Right lobe of liver (tissue), 6 donors: ENCODE data around the gene ZCCHC7. TPM values are rescaled to one million over a fixed set of nuclear protein-coding genes. Genes with fewer than 3 reads are reported as not detected.

ENCODE experiments used
- ATAC-seq, 4 donors: fragments of 200-7000 bp; cut with Tn5 transposase; one replicate each; pipeline ENCODE4 v1.9.1; 2020; ENCODE audit warnings: mild to moderate bottlenecking in 4 of 4, moderate library complexity in 4 of 4
- DNase-seq, 3 donors: peaks; one replicate each; pipeline ENCODE4 v3.0.0-alpha.2; 2020
- H3K27ac ChIP-seq, 3 donors: fragments of 200-600 bp; one replicate each; pipeline ENCODE4 v1.8.0; 2022
- H3K27me3 ChIP-seq, 2 donors: fragments of 200-600 bp; one replicate each; pipeline ENCODE4 v1.8.0; 2022
- H3K36me3 ChIP-seq, 4 donors: fragments of 200-600 bp; sonication (generic) in 1 of 4; one replicate each; pipeline versions ENCODE4 v1.5.1 to v1.8.0; 2017 to 2022; ENCODE audit warnings: control low read depth in 1 of 4
- H3K4me1 ChIP-seq, 4 donors: fragments of 200-600 bp; sonication (generic) in 1 of 4; one replicate each; pipeline versions ENCODE4 v1.5.1 to v1.8.0; 2017 to 2022; ENCODE audit warnings: control low read depth in 1 of 4
- H3K4me3 ChIP-seq, 3 donors: fragments of 200-600 bp; one replicate each; pipeline ENCODE4 v1.8.0; 2022
- H3K9me3 ChIP-seq, 4 donors: fragments of 200-600 bp; sonication (generic) in 1 of 4; one replicate each; pipeline versions ENCODE4 v1.5.1 to v1.8.0; 2017 to 2022; ENCODE audit warnings: control low read depth in 1 of 4
- POLR2A ChIP-seq: fragments of 450-650 bp; IDR thresholded peaks from one replicate; pipeline ENCODE4 v1.6.1; 2017; ENCODE audit warnings: antibody characterized with exemption, mild to moderate bottlenecking
- WGBS: methylation state at CpG from one replicate; pipeline ENCODE4 v1.1.6; 2018; ENCODE audit warnings: low coverage, low lambda C conversion rate; ENCODE audit not compliant: insufficient coverage; ENCODE audit errors: missing lambda C conversion rate; 5-methylcytosine and 5-hydroxymethylcytosine counted together
- intact Hi-C, 2 donors: fragments of 100-400 bp; cut with DNase I; formaldehyde crosslinking; loops; one replicate each; pipeline versions ENCODE4 v1.11.2 to v1.14.1; 2022
- total RNA-seq, 6 experiments: library from RNA; depleted of rRNA in 2 of 6; stranded (reverse); fragments of >200 nt in 2 of 6; fragmentation: NEBNext Ultra II Directional in 3 of 6; extraction: Animal tissue kit (Norgen Biotek cat#: 25700) in 3 of 6; gene quantifications; one replicate each; pipeline versions ENCODE4 v1.1.0 to v1.2.4, GENCODE V29; 2016 to 2023
- TF ChIP-seq, protein P1 (sequence below), 4 donors: fragments of 200-600 bp in 3 of 4; fragments of 450-650 bp in 1 of 4; IDR thresholded peaks; one replicate each; pipeline versions ENCODE4 v1.5.1 to v1.8.0; 2016 to 2022; ENCODE audit warnings: antibody characterized with exemption in 4 of 4, mild to moderate bottlenecking in 2 of 4
- donor health status: DM: no; HTN: yes; CAD: no.
- donor health status: DM: no; HTN: no; CAD: no.
- donor health status: DM: no; HTN: no; CAD: no.
- donor health status: DM: no; HTN: yes; CAD: no.
- donor health status: DM: no; HTN: yes; CAD: no.

ZCCHC7 gene
- total RNA-seq, 6 experiments from 2014 or later = 5.9 to 10.0 (median 7.2) TPM

GRCh38 chr9:37284636-37285035 is 164.3 kb downstream of the ZCCHC7 start:
- no peaks in the 10 kb centered on the region for H3K27me3 ChIP-seq
- 86% methylated on average over 1 of the region's 1 CpG for WGBS

DNA sequence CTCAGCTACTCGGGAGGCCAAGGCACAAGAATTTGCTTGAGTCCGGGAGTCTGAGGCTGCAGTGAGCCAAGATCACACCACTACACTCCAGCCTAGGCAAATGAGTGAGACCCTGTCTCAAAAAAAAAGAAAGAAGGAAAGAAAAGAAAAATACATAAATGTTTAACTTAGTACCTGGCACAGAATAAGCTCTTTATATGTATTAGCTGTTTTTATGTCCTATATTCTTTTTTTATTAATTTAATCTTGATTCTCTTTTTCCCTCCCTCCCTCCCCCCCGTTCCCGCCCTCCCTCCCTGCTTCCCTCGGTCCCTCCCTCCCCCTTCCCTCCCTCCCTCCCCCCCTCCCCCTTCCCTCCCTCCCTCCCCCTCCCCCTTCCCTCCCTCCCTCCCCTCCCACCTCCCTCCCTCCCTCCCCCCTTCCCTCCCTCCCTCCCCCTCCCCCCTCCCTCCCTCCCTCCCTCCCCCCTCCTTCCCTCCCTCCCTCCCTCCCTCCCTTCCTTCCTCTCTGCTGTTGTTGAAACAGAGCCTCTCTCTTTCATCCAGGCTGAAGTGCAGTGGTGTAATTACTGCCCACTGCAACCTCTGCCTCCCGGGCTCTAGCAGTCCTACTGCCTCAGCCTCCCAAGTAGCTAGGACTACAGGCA is 166.3 kb downstream of the ZCCHC7 start:
- no peak for DNase-seq

More at GRCh38 chr9:37284636-37285035, 164.3 kb downstream of the ZCCHC7 start:
- DNase-seq = no peak
- no peak overlapping the region for H3K27ac ChIP-seq
- H3K4me3 ChIP-seq = no peak overlapping the region
- no peaks in the 10 kb centered on the region for H3K36me3 ChIP-seq
- H3K9me3 ChIP-seq = no peaks in the 10 kb centered on the region
- intact Hi-C loops = no loop called here
- TF ChIP-seq POLR2A = no peak
- TF ChIP-seq, protein P1, sequence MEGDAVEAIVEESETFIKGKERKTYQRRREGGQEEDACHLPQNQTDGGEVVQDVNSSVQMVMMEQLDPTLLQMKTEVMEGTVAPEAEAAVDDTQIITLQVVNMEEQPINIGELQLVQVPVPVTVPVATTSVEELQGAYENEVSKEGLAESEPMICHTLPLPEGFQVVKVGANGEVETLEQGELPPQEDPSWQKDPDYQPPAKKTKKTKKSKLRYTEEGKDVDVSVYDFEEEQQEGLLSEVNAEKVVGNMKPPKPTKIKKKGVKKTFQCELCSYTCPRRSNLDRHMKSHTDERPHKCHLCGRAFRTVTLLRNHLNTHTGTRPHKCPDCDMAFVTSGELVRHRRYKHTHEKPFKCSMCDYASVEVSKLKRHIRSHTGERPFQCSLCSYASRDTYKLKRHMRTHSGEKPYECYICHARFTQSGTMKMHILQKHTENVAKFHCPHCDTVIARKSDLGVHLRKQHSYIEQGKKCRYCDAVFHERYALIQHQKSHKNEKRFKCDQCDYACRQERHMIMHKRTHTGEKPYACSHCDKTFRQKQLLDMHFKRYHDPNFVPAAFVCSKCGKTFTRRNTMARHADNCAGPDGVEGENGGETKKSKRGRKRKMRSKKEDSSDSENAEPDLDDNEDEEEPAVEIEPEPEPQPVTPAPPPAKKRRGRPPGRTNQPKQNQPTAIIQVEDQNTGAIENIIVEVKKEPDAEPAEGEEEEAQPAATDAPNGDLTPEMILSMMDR (IDR thresholded peaks at IDR 0.05) = no peak
- ATAC-seq = no peak
- H3K4me1 ChIP-seq = no peaks in the 10 kb centered on the region

GRCh38 chr9:37287317-37287716 is 166.9 kb downstream of the ZCCHC7 start:
- DNase-seq (no peak), ATAC-seq (no peak)
- Histone ChIP-seq H3K36me3 (no peaks in the 10 kb centered on the region), H3K27me3 (no peaks in the 10 kb centered on the region), H3K9me3 (no peaks in the 10 kb centered on the region), H3K4me3 (no peak overlapping the region), H3K4me1 (no peaks in the 10 kb centered on the region), H3K27ac (no peak overlapping the region)
- no peak for TF ChIP-seq POLR2A
- TF ChIP-seq, protein P1 (IDR thresholded peaks at IDR 0.05) = no peak
- intact Hi-C loops = no loop called here
- 72% methylated on average over 4 of the region's 4 CpGs for WGBS

More for the DNA sequence above, 166.3 kb downstream of the ZCCHC7 start:
- Histone ChIP-seq H3K27me3 (no peaks in the 10 kb centered on the region), H3K27ac (no peak overlapping the region), H3K9me3 (no peaks in the 10 kb centered on the region), H3K36me3 (no peaks in the 10 kb centered on the region), H3K4me1 (no peaks in the 10 kb centered on the region), H3K4me3 (no peak overlapping the region)
- TF ChIP-seq POLR2A = no peak
- TF ChIP-seq, protein P1 (IDR thresholded peaks at IDR 0.05) = no peak
- 78% methylated on average over 6 of the region's 6 CpGs for WGBS
- intact Hi-C loops = no loop called here
- ATAC-seq = no peak

GRCh38 chr9:37289631-37290030 is 169.3 kb downstream of the ZCCHC7 start:
- intact Hi-C loops = no loop called here
- WGBS = 100% methylated on average over 4 of the region's 4 CpGs
- TF ChIP-seq, protein P1 (IDR thresholded peaks at IDR 0.05) = no peak
- TF ChIP-seq POLR2A = no peak
- no peaks in the 10 kb centered on the region for H3K4me1 ChIP-seq
- no peaks in the 10 kb centered on the region for H3K36me3 ChIP-seq
- ATAC-seq = no peak
- no peaks in the 10 kb centered on the region for H3K9me3 ChIP-seq
- H3K4me3 ChIP-seq = no peak overlapping the region
- H3K27ac ChIP-seq = no peak overlapping the region
- no peaks in the 10 kb centered on the region for H3K27me3 ChIP-seq
- no peak for DNase-seq
